Common myeloid progenitor, CD34-positive (primary cell): ENCODE data around the gene ROR2.
"Not testable (repeated sequence)": the region's sequence is repeated elsewhere in the genome, so short reads cannot be mapped to it uniquely, and the experiment has no call there.

Experiments
- CTCF ChIA-PET: fragments of 350-600 bp; sonication (Branson Sonifier 250); formaldehyde crosslinking; loops from one replicate; lab custom pipeline; 2021; ENCODE audit warnings: antibody characterized with exemption; lab: Charles Lee
- POLR2A ChIA-PET: fragments of 350-600 bp; sonication (Branson Sonifier 250); formaldehyde crosslinking; loops from one replicate; lab custom pipeline; 2021; ENCODE audit warnings: antibody characterized with exemption; lab: Charles Lee
- DNase-seq, 3 donors: peaks; one replicate each; pipeline versions ENCODE4 v3.0.0 to v3.0.0-alpha.2; 2013
- H3K27ac ChIP-seq, 2 experiments: 1 replicate in 1 of 2; 2 replicates in 1 of 2; pipeline ENCODE4 v1.7.0; 2013; ENCODE audit warnings: inconsistent platforms in 2 of 2, low read length in 2 of 2, mild to moderate bottlenecking in 2 of 2, low read depth in 1 of 2, moderate library complexity in 1 of 2; ENCODE audit not compliant: severe bottlenecking in 2 of 2, insufficient read depth in 1 of 2, poor library complexity in 1 of 2
- H3K27me3 ChIP-seq, 5 experiments: replicated peaks in 2 of 5; 1 replicate in 3 of 5; 2 replicates in 2 of 5; pipeline versions ENCODE4 v1.6.1 to v1.7.0; 2013; ENCODE audit warnings: low read length in 4 of 5, mild to moderate bottlenecking in 2 of 5, moderate library complexity in 2 of 5, inconsistent platforms in 1 of 5; ENCODE audit not compliant: insufficient read depth in 5 of 5, control insufficient read depth in 4 of 5
- H3K36me3 ChIP-seq, 4 experiments: 1 replicate in 2 of 4; 2 replicates in 2 of 4; pipeline versions ENCODE4 v1.6.1 to v1.7.0; 2013; ENCODE audit warnings: low read length in 3 of 4, control low read depth in 1 of 4, mild to moderate bottlenecking in 1 of 4; ENCODE audit not compliant: control insufficient read depth in 4 of 4, insufficient read depth in 4 of 4
- H3K4me1 ChIP-seq, 4 experiments: 1 replicate in 3 of 4; 2 replicates in 1 of 4; pipeline versions ENCODE4 v1.6.1 to v1.7.1; 2013; ENCODE audit warnings: low read length in 3 of 4, mild to moderate bottlenecking in 3 of 4, control low read depth in 1 of 4, inconsistent platforms in 1 of 4, moderate library complexity in 1 of 4; ENCODE audit not compliant: control insufficient read depth in 4 of 4, insufficient read depth in 4 of 4; ENCODE audit errors: control extremely low read depth in 1 of 4
- H3K4me3 ChIP-seq, 7 experiments: 1 replicate in 4 of 7; 2 replicates in 3 of 7; pipeline versions ENCODE4 v1.5.1 to v1.7.0; 2013; ENCODE audit warnings: mild to moderate bottlenecking in 7 of 7, low read length in 6 of 7, moderate library complexity in 6 of 7, inconsistent platforms in 2 of 7, low read depth in 2 of 7, control low read depth in 1 of 7; ENCODE audit not compliant: insufficient read depth in 4 of 7, control insufficient read depth in 1 of 7; ENCODE audit errors: extremely low read depth in 1 of 7
- H3K9me3 ChIP-seq, 5 experiments: 1 replicate in 4 of 5; 2 replicates in 1 of 5; pipeline versions ENCODE4 v1.6.1 to v1.7.1; 2013; ENCODE audit warnings: low read length in 4 of 5, mild to moderate bottlenecking in 2 of 5, inconsistent platforms in 1 of 5, low read depth in 1 of 5, moderate library complexity in 1 of 5; ENCODE audit not compliant: control insufficient read depth in 4 of 5, insufficient read depth in 2 of 5; ENCODE audit errors: control extremely low read depth in 1 of 5
- WGBS: methylation state at CpG from one replicate; pipeline ENCODE4 v1.1.5; 2013; ENCODE audit not compliant: insufficient coverage; 5-methylcytosine and 5-hydroxymethylcytosine counted together

The ROR2 gene

GRCh38 chr9:91915524-91916263 lies 34.3 kb downstream of the ROR2 start:
- 98% methylated on average over 6 of the region's 10 CpGs for WGBS
- no peak for DNase-seq
- H3K27me3 ChIP-seq: peaks cover 0 to 16% (median 0%) of the 10 kb centered on the region in 5 experiments
- no peaks in the 10 kb centered on the region for H3K9me3 ChIP-seq
- H3K27ac ChIP-seq: no peak overlapping the region
- H3K4me1 ChIP-seq: no peaks in the 10 kb centered on the region
- no peak overlapping the region for H3K4me3 ChIP-seq
- ChIA-PET CTCF (no interaction called here), POLR2A (no interaction called here)
- H3K36me3 ChIP-seq: no peaks in the 10 kb centered on the region

GRCh38 chr9:91914937-91915336 lies 35.1 kb downstream of the ROR2 start:
- CTCF ChIA-PET: no interaction called here
- Histone ChIP-seq H3K9me3 (no peaks in the 10 kb centered on the region), H3K4me3 (no peak overlapping the region), H3K4me1 (no peaks in the 10 kb centered on the region), H3K27me3 (peaks cover 0 to 16% (median 0%) of the 10 kb centered on the region in 5 experiments), H3K27ac (no peak overlapping the region), H3K36me3 (no peaks in the 10 kb centered on the region)
- POLR2A ChIA-PET: no interaction called here
- 97% methylated on average over 7 of the region's 9 CpGs for WGBS
- no peak for DNase-seq

GRCh38 chr9:91914404-91914803 lies 35.6 kb downstream of the ROR2 start:
- H3K9me3 ChIP-seq: no peaks in the 10 kb centered on the region
- peaks cover 0 to 16% (median 0%) of the 10 kb centered on the region in 5 experiments for H3K27me3 ChIP-seq
- H3K4me3 ChIP-seq: no peak overlapping the region
- no peak overlapping the region for H3K27ac ChIP-seq
- POLR2A ChIA-PET: no interaction called here
- no peak for DNase-seq
- 98% methylated on average over 7 of the region's 10 CpGs for WGBS
- H3K4me1 ChIP-seq: no peaks in the 10 kb centered on the region
- no peaks in the 10 kb centered on the region for H3K36me3 ChIP-seq
- CTCF ChIA-PET: no interaction called here

- Histone ChIP-seq H3K36me3 (no peaks in the 10 kb centered on the region), H3K9me3 (no peaks in the 10 kb centered on the region), H3K4me3 (no peak overlapping the region), H3K4me1 (no peaks in the 10 kb centered on the region), H3K27ac (no peak overlapping the region), H3K27me3 (peaks cover 0 to 16% (median 0%) of the 10 kb centered on the region in 5 experiments)
- WGBS: 97% methylated on average over 7 of the region's 8 CpGs
- POLR2A ChIA-PET: no interaction called here
- CTCF ChIA-PET: no interaction called here
- no peak for DNase-seq
Measured at GRCh38 chr9:91913986-91914385, 36.0 kb downstream of the ROR2 start.

GRCh38 chr9:91913096-91913495 lies 36.9 kb downstream of the ROR2 start:
- WGBS: no CpG with 5 or more reads among the region's 2 CpGs
- H3K36me3 ChIP-seq: no peaks in the 10 kb centered on the region
- ChIA-PET CTCF (no interaction called here), POLR2A (no interaction called here)
- H3K9me3 ChIP-seq: no peaks in the 10 kb centered on the region
- no peak overlapping the region for H3K27ac ChIP-seq
- H3K27me3 ChIP-seq: peaks cover 0 to 16% (median 0%) of the 10 kb centered on the region in 5 experiments
- DNase-seq: no peak
- no peaks in the 10 kb centered on the region for H3K4me1 ChIP-seq
- H3K4me3 ChIP-seq: no peak overlapping the region

- peaks cover 0 to 13% (median 2%) of the 10 kb centered on the region in 5 experiments for H3K27me3 ChIP-seq
- WGBS: 67% methylated on average over 1 of the region's 2 CpGs
- no peak for DNase-seq
- H3K9me3 ChIP-seq: no peaks in the 10 kb centered on the region
- ChIA-PET CTCF (interaction anchor here (1.4 kb wide), 1 partner anchor 12 kb away, joined by 3 read pairs; no protein-coding TSS in a partner anchor), POLR2A (no interaction called here)
- no peak overlapping the region for H3K27ac ChIP-seq
- H3K4me1 ChIP-seq: peaks cover 0 to 10% (median under 1%) of the 10 kb centered on the region in 4 experiments
- no peak overlapping the region for H3K4me3 ChIP-seq
- no peaks in the 10 kb centered on the region for H3K36me3 ChIP-seq
Measured at GRCh38 chr9:91911657-91912056, 38.4 kb downstream of the ROR2 start.

GRCh38 chr9:91909256-91909655 lies 40.8 kb downstream of the ROR2 start:
- H3K27me3 ChIP-seq, H3K27ac ChIP-seq, H3K4me3 ChIP-seq, H3K9me3 ChIP-seq, CTCF ChIA-PET, H3K36me3 ChIP-seq, DNase-seq: not testable (repeated sequence)
- POLR2A ChIA-PET: interaction anchor here (0.7 kb wide), 1 partner anchor 160 kb away, joined by 3 read pairs; no protein-coding TSS in a partner anchor
- peaks cover 0 to 32% (median 10%) of the 10 kb centered on the region in 4 experiments for H3K4me1 ChIP-seq
- no CpG with 5 or more reads among the region's 3 CpGs for WGBS
